H9 (cell line): ENCODE measurements around the gene EN1. TPM values are rescaled to one million over a fixed set of nuclear protein-coding genes. Genes with fewer than 3 reads are reported as not detected.

Source experiments
- DNase-seq: peaks from one replicate; pipeline ENCODE4 v3.0.0-alpha.2; 2017
- H2AFZ ChIP-seq: one replicate; pipeline ENCODE4 v1.6.1; 2013; ENCODE audit warnings: mild to moderate bottlenecking, low read length, control low read depth, moderate library complexity
- H2AK5ac ChIP-seq: 2 replicates; pipeline ENCODE4 v1.6.1; 2013; ENCODE audit warnings: low read length, control low read depth, mixed read lengths; ENCODE audit not compliant: insufficient read length
- H2BK120ac ChIP-seq: one replicate; pipeline ENCODE4 v1.6.1; 2013; ENCODE audit warnings: low read depth, mild to moderate bottlenecking, low read length, control low read depth, inconsistent platforms; ENCODE audit not compliant: poor library complexity, severe bottlenecking
- H2BK12ac ChIP-seq: 2 replicates; pipeline ENCODE4 v1.6.1; 2013; ENCODE audit warnings: low read length, control low read depth, mixed read lengths, low read depth; ENCODE audit not compliant: insufficient read length
- H2BK15ac ChIP-seq: 2 replicates; pipeline ENCODE4 v1.6.1; 2013; ENCODE audit warnings: low read depth, low read length, control low read depth
- H2BK20ac ChIP-seq: one replicate; pipeline ENCODE4 v1.6.1; 2013; ENCODE audit warnings: low read depth, mild to moderate bottlenecking, low read length, control low read depth, inconsistent platforms; ENCODE audit not compliant: poor library complexity, severe bottlenecking
- H2BK5ac ChIP-seq: 2 replicates; pipeline ENCODE4 v1.6.1; 2013; ENCODE audit warnings: low read length, control low read depth, mixed read lengths; ENCODE audit not compliant: insufficient read length
- H3K14ac ChIP-seq: 2 replicates; pipeline ENCODE4 v1.6.1; 2013; ENCODE audit warnings: low read length, control low read depth; ENCODE audit not compliant: insufficient read depth
- H3K18ac ChIP-seq: 2 replicates; pipeline ENCODE4 v1.6.1; 2013; ENCODE audit warnings: low read depth, mild to moderate bottlenecking, mixed read lengths, low read length, control low read depth; ENCODE audit not compliant: insufficient read length
- H3K23ac ChIP-seq: 2 replicates; pipeline ENCODE4 v1.6.1; 2013; ENCODE audit warnings: low read length, control low read depth, mixed read lengths, low read depth; ENCODE audit not compliant: insufficient read length
- H3K23me2 ChIP-seq: 2 replicates; pipeline ENCODE4 v1.6.1; 2013; ENCODE audit warnings: low read depth, mild to moderate bottlenecking, mixed read lengths, low read length, control low read depth; ENCODE audit not compliant: insufficient read length, poor library complexity, severe bottlenecking
- H3K27ac ChIP-seq: 2 replicates; pipeline ENCODE4 v1.5.1; 2013; ENCODE audit warnings: low read length, control low read depth, mixed read lengths, low read depth; ENCODE audit not compliant: insufficient read length
- H3K27me3 ChIP-seq: 2 replicates; pipeline ENCODE4 v1.6.1; 2013; ENCODE audit warnings: low read length, control low read depth, inconsistent platforms; ENCODE audit not compliant: insufficient read depth
- H3K4ac ChIP-seq: 2 replicates; pipeline ENCODE4 v1.6.1; 2013; ENCODE audit warnings: low read depth, mild to moderate bottlenecking, control low read depth, inconsistent platforms, low read length, moderate library complexity
- H3K4me1 ChIP-seq: 2 replicates; pipeline ENCODE4 v1.6.1; 2013; ENCODE audit warnings: low read length, control low read depth, inconsistent platforms; ENCODE audit not compliant: insufficient read depth
- H3K4me2 ChIP-seq: 2 replicates; pipeline ENCODE4 v1.6.1; 2013; ENCODE audit warnings: low read length, control low read depth, mixed read lengths; ENCODE audit not compliant: insufficient read length, insufficient read depth
- H3K56ac ChIP-seq: 2 replicates; pipeline ENCODE4 v1.6.1; 2013; ENCODE audit warnings: low read depth, mild to moderate bottlenecking, mixed read lengths, low read length, control low read depth; ENCODE audit not compliant: insufficient read length
- H3K79me1 ChIP-seq: 2 replicates; pipeline ENCODE4 v1.6.1; 2013; ENCODE audit warnings: low read depth, mild to moderate bottlenecking, moderate library complexity, low read length, control low read depth, inconsistent platforms; ENCODE audit not compliant: insufficient read depth, poor library complexity, severe bottlenecking
- H3K79me2 ChIP-seq: 2 replicates; pipeline ENCODE4 v1.6.1; 2013; ENCODE audit warnings: low read length, control low read depth, inconsistent platforms; ENCODE audit not compliant: insufficient read depth
- H3K9ac ChIP-seq: 2 replicates; pipeline ENCODE4 v1.6.1; 2013; ENCODE audit warnings: low read length, control low read depth, mixed read lengths; ENCODE audit not compliant: insufficient read length; ENCODE audit errors: extremely low read depth
- H3K9me3 ChIP-seq: one replicate; pipeline ENCODE4 v1.6.1; 2013; ENCODE audit warnings: low read depth, low read length, inconsistent platforms; ENCODE audit not compliant: control insufficient read depth
- H3T11ph ChIP-seq: one replicate; pipeline ENCODE4 v1.6.1; 2013; ENCODE audit warnings: mild to moderate bottlenecking, low read length, control low read depth, inconsistent platforms
- H4K20me1 ChIP-seq: one replicate; pipeline ENCODE4 v1.6.1; 2013; ENCODE audit not compliant: control insufficient read depth, insufficient read length, insufficient read depth
- H4K5ac ChIP-seq: 2 replicates; pipeline ENCODE4 v1.6.1; 2013; ENCODE audit warnings: low read depth, mild to moderate bottlenecking, mixed read lengths, low read length, control low read depth; ENCODE audit not compliant: insufficient read length
- H4K8ac ChIP-seq: replicated peaks from 2 replicates; pipeline ENCODE4 v1.6.1; 2013; ENCODE audit warnings: low read length, control low read depth, mixed read lengths, low read depth; ENCODE audit not compliant: insufficient read length
- H4K91ac ChIP-seq: 2 replicates; pipeline ENCODE4 v1.6.1; 2013; ENCODE audit warnings: low read depth, mild to moderate bottlenecking, moderate library complexity, mixed read lengths, low read length, control low read depth; ENCODE audit not compliant: insufficient read length
- H3K27ac Mint-ChIP-seq, 3 experiments: 2 replicates in 2 of 3; 3 replicates in 1 of 3; pipeline ENCODE4 v1.8.0; 2020 to 2021; ENCODE audit warnings: mixed read lengths in 3 of 3, mild to moderate bottlenecking in 1 of 3, moderate library complexity in 1 of 3
- H3K27me3 Mint-ChIP-seq: 2 replicates; pipeline ENCODE4 v1.8.0; 2021; ENCODE audit warnings: low read depth, mild to moderate bottlenecking, moderate library complexity, mixed read lengths
- H3K36me3 Mint-ChIP-seq, 3 experiments: 2 replicates in 2 of 3; 3 replicates in 1 of 3; pipeline ENCODE4 v1.8.0; 2020 to 2021; ENCODE audit warnings: low read depth in 3 of 3, mixed read lengths in 3 of 3; ENCODE audit not compliant: insufficient read depth in 1 of 3
- H3K4me1 Mint-ChIP-seq, 2 experiments: 2 replicates each; pipeline ENCODE4 v1.8.0; 2020; ENCODE audit warnings: mixed read lengths in 2 of 2
- H3K4me3 Mint-ChIP-seq, 2 experiments: 2 replicates in 1 of 2; 3 replicates in 1 of 2; pipeline ENCODE4 v1.8.0; 2020 to 2021; ENCODE audit warnings: mild to moderate bottlenecking in 2 of 2, mixed read lengths in 2 of 2, moderate library complexity in 1 of 2
- H3K9me3 Mint-ChIP-seq, 2 experiments: 2 replicates in 1 of 2; 3 replicates in 1 of 2; pipeline ENCODE4 v1.8.0; 2020; ENCODE audit warnings: mild to moderate bottlenecking in 2 of 2, mixed read lengths in 2 of 2, moderate library complexity in 1 of 2
- CTCF ChIP-seq: fragments of 200-600 bp; sonication (generic); conservative IDR thresholded peaks from 3 replicates; pipeline ENCODE4 v1.8.0; 2021; ENCODE audit warnings: antibody characterized with exemption, mild to moderate bottlenecking
- WGBS: extraction: QIAGEN DNeasy Blood & Tissue Kit; methylation state at CpG from one replicate; pipeline ENCODE4 v1.1.7; 2013; ENCODE audit warnings: missing lambda C conversion rate, low lambda C conversion rate, mixed read lengths; ENCODE audit not compliant: insufficient read length; ENCODE audit errors: extremely low coverage; 5-methylcytosine and 5-hydroxymethylcytosine counted together
- total RNA-seq: library from RNA; stranded (reverse); gene quantifications from 2 replicates; pipeline ENCODE4 v1.2.1, GENCODE V29; 2021

EN1 gene
- total RNA-seq, 1 experiment from 2014 or later = not detected

GRCh38 chr2:118843483-118844132, 3.8 kb downstream of the EN1 start:
- peak overlapping the region; percentile 28 to 82; a peak in 4 of 5 replicates for H3K4me3 Mint-ChIP-seq
- no peak overlapping the region for H3K27ac Mint-ChIP-seq
- peak; percentile 30 for DNase-seq

More at GRCh38 chr2:118843483-118844132, 3.8 kb downstream of the EN1 start:
- peaks cover 4% of the 10 kb centered on the region for H3K23me2 ChIP-seq
- no peak overlapping the region for H2BK5ac ChIP-seq
- H3K4me1 ChIP-seq = no peaks in the 10 kb centered on the region
- Mint-ChIP-seq H3K9me3 (peaks cover 3 to 15% of the 10 kb centered on the region in 2 experiments; a peak in 4 of 5 replicates), H3K27me3 (peaks cover 96% of the 10 kb centered on the region), H3K4me1 (peaks cover 37 to 62% of the 10 kb centered on the region in 2 experiments), H3K36me3 (no peaks in the 10 kb centered on the region; a peak in 2 of 7 replicates)
- H4K20me1 ChIP-seq = no peaks in the 10 kb centered on the region
- H3K27ac ChIP-seq = no peak overlapping the region
- no peak overlapping the region for H3K14ac ChIP-seq
- H3K56ac ChIP-seq = no peak overlapping the region
- no peak overlapping the region for H3T11ph ChIP-seq
- no peak for TF ChIP-seq CTCF
- peaks cover 88% of the 10 kb centered on the region for H3K27me3 ChIP-seq
- no peaks in the 10 kb centered on the region for H3K79me2 ChIP-seq
- no peak overlapping the region for H4K8ac ChIP-seq
- no peaks in the 10 kb centered on the region for H3K9me3 ChIP-seq
- no peak overlapping the region for H3K9ac ChIP-seq
- H3K23ac ChIP-seq = no peak overlapping the region
- no peak overlapping the region for H4K91ac ChIP-seq
- no peak overlapping the region for H2AK5ac ChIP-seq
- no peak overlapping the region for H2AFZ ChIP-seq
- no peak overlapping the region for H3K4ac ChIP-seq
- H2BK12ac ChIP-seq = no peak overlapping the region
- peak overlapping the region; percentile 60 for H3K4me2 ChIP-seq
- H2BK15ac ChIP-seq = no peak overlapping the region
- no peak overlapping the region for H2BK120ac ChIP-seq
- no peak overlapping the region for H2BK20ac ChIP-seq
- no peaks in the 10 kb centered on the region for H3K79me1 ChIP-seq
- no peak overlapping the region for H4K5ac ChIP-seq
- no peak overlapping the region for H3K18ac ChIP-seq
- no CpG with 5 or more reads among the region's 10 CpGs for WGBS
